Inflammatory macrophage treated with lipopolysaccharide for 1 hour (primary cell): ENCODE results near the gene SEMA4A.
"Not testable (repeated sequence)": the region's sequence is repeated elsewhere in the genome, so short reads cannot be mapped to it uniquely, and the experiment has no call there.

Source experiments
- DNase-seq, 2 donors: peaks; one replicate each; pipeline ENCODE4 v3.0.0-alpha.2; 2020 to 2022

SEMA4A gene

DNA sequence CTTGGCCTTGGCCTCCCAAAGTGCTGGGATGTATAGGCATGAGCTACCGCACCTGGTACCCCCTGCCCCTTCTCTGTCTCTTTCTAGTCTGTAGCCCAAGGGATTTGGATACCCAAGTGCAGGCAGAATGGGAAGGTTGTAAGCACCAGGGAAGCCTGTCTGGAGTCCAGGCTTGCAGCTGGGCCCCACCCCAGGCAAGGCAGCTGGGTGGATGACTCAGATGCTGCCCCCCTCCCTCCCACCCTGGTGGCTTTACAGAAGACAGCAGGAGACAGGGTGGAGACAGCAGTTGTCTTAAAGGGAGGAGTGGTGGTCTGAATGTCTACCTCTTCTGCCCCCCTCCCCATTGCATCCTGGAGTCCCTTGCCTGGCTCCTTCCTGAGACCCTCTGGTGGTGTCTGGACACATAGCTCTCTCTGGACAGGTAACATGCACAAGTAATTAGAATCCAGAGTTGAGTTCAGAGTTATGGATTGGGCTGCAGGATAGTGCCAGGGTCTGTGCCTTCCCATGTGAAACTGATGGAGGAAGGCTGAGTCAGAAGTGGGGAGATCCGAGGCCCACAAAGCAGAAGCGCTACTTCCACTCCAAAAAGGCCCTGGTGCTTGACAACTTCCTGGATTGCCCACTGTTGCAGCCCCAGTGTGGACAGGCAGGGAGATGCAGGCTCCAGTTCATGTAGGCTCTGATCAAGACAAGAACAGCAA lies 33.7 kb upstream of the SEMA4A start:
- peak; percentile 87 to 90 for DNase-seq

DNA sequence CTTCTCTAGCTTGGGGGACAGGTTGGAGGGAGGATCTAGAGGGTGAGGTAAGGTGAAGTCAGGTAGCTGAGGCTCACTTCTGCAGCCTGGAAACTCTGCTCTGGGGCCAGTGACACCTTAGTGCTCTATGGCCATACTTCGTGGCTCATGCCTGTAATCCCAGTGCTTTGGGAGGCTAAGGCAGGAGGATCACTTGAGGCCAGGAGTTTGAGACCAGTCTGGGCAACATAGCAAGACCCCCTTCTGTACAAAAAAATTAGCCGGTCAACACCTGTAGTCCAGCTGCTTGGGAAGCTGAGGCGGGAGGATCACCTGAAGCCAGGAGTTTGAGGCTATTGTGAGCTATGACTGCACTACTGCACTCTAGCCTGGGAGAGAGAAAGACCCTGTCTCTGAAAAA lies 33.1 kb upstream of the SEMA4A start:
- no peak for DNase-seq

DNA sequence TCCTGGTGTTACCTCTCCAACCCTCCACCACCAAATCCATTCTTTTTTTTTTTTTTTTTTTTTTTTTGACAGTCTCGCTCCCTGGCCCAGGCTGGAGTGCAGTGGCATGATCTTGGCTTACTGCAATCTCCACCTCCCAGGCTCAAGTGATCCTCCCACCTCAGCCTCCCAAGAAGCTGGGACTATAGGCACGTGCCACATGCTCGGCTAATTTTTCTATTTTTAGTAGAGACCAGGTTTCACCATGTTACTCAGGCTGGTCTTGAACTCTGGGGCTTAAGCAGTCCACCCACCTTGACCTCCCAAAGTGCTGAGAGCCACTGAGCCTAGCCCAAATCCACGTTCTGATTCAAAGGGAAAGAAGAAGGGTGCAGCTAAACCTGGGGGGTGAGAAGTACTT lies 32.4 kb upstream of the SEMA4A start:
- DNase-seq = not testable (repeated sequence)

DNA sequence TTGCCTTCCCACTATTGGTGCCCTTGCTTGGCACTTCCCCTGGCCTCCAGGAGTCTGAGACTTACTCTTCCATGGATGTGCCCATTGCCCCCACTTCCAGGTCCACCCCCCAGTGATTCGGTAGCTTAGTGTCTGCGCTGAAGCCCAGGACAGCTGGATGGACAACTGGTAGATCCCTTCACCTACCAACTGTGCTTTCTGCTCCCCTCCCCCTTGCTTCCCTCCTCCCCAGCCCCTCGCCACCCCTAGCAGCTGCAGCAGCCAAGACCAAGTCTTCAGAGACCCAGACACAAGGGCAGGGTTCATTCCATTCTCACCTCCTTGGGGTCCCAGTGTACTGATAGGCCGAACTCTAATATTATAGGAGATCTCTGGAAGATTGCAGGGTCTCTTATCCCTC lies 31.9 kb upstream of the SEMA4A start:
- DNase-seq = no peak

DNA sequence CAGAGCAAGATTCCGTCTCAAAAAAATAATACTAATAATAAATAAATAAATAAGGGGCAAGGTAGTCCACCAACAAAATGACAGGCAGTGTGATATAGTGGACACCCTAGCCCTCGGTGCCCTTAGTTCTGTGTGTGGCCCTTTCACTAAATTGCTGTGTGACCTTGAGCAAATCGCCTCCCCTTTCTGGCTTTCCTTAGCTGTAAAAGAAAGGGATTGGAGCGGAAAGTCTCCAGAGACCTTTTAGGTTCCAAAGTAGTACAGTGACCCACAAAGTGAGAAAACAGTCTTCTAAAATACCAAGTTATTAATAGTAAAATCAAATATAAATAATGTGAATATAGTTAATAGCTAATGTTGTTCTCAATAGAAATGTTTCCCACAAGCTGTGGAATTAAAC lies 31.3 kb upstream of the SEMA4A start:
- DNase-seq = no peak

DNA sequence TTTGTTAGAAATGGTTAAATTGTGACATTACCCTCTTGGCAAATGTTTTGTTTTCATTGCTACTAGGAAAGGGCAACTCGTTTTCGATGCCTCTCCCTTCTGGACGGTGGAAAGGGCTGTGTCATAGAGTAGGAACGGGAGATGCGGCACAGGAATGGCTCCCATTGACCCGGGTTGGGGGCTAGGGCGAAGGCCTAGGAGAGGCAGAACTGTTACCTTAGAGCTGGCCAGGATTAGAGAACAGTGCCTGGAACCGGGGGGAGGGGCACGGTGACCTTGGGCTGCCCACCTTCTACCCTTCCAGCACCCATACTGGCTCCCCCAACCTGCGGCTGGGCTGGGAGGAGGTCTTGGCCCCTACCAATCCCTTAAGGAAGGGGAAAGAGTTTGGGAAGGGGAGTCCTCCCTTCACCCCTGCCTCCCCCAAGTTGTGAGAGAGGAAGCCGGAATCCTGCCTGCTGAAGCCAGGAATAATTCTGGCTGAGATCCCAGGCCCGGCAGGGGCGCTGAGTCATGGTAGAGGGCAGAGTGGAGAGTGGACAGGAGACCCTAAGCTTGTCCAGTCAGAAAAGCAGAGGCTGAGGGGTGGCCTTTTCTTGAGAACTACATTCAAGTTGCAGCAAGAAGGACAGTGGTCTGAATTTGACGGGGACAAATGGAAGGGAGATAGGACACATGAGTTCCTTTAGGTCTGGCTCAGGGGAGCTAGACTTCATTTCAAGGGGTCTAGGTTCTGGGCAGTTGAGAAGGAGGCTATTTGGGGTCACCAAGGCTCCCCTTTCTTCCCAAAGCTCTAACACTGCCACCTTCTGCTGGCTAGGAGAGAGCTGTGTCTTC lies 30.6 kb upstream of the SEMA4A start:
- no peak for DNase-seq

DNA sequence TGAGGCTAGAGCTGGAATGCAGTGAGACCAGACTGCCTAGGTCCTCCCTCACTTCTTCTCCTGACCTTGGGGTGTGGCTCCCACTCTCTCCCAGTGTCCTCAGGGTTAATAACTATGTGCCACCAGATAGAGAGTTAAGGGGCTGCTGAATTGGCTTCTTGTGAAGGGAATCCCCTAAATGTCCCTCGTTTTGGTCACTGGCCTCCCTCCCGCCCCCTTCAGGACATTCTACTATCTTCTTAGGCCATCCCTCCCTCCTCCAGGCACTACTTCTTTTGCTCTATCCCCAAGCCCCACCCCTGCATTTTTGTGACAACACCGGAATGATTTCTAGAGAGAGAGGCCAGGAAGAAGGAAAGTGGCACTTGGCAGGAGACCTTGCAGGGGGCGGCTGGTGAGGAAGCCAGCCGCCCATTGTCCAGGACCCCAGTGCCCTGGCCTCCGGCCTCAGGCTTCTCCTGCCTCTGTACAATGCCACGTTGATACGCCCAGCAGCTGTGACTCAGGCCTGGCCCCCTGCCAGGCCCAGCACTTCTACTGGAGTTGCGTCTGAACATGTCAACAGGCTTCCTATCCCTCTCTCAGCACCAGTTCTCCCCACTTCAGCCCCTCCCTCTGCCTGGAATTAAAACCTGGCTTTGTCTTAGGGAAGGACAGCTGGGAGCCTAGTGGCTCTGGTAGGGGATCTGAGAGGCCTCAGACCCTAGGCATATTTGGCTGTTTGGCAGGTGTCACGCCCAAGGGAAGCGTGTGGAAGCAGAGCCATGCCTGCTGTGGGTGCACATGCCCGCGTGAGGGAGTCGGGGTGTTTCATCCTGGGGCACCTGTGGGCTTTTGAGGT lies 29.8 kb upstream of the SEMA4A start:
- DNase-seq = peak; percentile 83 to 89

DNA sequence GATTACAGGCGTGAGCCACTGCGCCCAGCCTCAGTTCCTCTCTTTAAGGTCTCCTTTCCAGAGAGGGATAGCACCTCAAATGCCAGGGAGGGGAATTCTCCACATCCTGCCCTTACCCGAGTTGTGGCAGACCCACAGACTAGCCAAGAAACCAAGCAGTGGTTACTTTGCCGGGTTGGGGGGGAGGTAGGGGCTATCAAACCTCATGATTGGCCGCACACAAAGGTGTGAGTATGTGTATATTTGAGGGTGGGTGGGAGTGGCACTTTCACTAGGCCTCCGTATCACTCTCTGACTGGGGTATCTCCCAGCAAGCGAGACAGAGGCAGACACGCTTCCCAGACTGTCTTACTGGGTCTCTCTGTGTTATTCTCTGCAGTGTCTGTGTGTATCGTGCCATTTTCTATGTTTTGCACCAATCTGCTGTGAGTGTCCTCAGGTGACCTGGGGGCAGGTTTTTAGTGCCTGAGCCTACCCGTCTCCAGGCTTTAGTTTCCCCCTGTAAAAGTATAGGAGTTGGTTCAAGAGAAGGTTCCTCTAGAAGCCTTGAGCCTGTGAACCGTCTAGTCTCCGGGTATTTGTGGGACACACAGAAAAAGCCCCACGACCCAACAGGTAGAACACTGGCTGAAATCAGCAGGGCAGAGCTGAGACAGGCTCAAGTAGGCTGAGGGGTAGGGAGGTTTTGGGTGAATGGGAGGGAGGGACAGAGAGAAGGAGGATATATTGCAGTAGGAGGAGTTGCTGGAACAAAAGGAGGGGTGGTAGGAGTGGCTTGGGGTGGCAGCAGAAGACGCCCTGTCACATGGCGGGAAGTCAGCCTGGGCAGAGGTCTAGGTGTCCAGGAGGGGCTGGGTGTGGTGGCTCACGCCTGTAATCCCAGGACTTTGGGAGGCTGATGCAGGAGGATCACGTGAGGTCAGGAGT lies 28.6 kb upstream of the SEMA4A start:
- no peak for DNase-seq

DNA sequence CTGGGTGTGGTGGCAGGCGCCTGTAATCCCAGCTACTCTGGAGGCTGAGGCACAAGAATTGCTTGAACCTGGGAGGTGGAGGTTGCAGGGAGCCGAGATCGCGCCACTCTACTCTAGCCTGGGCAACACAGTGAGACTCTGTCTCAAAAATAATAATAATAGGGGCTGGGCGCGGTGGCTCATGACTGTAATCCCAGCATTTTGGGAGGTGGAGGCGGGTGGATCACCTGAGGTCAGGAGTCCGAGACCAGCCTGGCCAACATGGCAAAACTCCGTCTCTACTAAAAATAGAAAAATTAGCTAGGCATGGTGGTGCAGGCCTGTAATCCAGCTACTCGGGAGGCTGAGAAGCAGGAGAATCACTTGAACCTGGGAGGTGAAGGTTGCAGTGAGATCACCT lies 27.8 kb upstream of the SEMA4A start:
- not testable (repeated sequence) for DNase-seq

DNA sequence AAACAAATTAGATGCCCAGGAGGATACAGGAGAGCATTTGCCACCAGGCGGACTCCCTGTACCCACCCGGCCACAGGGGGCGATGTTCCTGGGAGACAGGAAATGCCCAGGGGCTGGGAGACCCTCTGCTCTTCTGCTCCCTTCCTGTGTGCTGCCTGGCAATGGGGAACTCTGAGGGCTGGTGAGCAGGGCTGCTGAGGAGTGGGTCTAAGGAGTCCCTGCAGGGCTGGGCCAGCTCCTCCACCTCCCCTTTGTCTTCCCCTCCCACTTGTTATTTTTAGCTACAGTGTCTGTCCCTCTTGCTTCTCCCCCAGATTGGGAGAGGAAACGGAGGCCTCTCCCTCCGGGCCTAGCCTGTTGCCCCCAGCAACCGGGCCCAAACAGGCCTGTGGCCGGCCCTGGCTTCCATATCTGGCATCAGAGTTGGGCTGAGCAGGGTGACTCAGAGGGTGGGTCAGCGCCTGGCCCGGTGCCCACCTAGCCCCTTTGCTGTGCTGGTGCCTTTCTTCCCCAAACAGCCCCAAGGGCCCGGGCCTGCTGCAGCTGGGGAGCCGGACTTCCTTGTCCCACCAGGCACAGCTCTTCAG lies 27.2 kb upstream of the SEMA4A start:
- peak; percentile 79 to 86 for DNase-seq

DNA sequence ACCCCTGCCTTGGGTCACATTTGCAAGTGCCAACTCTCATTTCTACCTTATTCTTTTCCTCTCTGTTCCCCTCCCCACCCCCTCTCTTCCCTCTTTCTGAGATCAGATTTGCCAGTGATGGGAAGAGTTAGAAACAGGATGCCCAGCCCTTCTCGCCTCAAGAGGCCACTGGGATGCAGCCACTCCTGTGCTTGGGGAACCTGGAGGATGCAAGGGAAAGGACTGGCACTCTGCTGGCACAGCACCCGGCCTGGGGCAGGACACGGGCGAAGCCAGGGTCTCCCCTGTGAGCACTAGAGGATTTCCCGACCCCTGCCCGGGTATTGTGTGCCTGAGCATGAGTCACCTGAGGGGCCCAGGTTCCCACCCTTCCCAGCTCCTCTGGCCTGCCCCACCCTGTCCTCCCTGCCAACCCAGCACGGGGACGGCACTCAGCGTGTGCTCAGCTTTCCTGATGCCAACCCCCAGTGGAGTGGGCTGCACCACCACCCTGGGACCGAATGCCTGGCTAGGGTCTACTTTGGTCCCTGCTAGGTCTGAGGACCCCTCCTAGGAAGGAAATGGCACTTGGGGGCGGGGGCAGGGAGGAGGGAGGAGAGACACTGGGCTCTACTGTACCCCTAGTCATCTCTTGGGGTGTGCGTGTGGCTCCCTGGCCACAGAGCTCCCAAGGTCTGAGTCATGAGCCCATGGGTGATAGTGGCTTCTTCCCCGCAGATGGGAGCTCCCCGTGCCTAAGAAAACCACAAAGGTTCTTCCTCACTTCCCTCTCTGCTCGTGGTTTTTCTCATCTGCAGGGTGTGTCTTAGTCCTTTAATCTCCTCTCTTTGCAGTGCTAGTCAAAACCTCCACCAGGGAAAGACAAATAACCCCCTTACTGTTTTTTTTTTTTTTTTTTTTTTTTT lies 26.5 kb upstream of the SEMA4A start:
- DNase-seq = peak; percentile 78 to 87

DNA sequence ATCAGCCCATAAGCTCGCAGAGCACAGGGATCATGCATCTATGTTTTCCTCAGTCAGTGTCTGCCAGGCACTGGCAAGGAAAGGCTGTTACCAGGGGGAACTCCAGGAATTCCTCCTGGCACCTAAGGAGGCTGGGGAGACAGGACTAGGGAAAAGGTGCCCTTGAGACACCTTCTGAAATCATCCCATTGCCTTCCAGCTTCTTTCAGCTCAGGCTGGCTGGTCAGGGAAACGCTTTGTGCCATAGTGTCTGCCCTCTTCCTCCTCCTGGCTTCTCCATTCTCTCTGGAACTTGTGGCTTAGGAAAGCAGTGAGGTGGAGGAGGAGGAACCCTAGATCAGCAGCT lies 25.1 kb upstream of the SEMA4A start:
- no peak for DNase-seq

DNA sequence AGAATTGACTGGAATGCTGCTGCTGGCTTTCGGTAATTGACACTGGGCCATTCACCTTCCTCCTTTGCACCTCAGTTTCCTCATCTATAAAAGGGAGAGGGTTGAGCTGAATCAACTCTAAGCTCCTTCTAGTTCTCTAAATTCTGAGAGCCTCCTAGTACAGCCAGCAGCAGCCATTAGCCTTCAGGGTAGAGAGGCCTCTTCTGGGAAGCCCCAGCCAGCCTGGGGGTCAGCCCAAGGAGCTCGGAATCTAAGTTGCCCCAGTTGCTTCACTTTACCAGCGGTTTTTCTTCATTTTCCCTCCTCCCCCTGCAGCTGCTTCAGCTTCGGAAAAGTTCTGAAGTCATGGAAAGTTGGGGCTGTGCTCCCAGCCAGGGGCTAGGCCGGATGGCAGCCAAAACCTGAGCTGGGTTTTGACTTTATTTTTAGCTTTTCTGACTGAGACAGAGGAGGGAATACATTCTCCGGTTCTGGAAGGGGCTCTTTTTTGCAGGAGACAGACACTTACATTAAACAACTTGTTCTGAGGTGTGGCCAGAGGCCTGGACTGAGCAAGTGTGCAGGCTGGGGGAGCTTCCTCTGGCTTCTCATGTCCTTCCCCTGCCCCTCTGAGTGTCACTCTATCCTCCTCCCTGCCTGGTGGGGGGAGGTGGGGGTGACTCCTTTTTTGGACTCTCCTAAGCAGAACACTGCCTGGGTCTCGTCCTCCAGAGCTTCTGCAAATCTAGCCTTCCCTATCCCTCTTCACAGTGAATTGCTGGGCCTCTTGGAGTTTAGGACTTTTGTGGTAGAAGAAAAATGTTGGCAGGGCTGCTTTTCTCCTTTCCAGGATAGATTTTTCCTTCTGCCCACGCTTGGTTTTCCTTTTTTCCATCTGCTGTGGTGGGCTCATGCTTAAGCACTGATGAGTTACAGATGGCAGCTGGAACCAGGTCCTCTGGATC lies 24.5 kb upstream of the SEMA4A start:
- DNase-seq = no peak

DNA sequence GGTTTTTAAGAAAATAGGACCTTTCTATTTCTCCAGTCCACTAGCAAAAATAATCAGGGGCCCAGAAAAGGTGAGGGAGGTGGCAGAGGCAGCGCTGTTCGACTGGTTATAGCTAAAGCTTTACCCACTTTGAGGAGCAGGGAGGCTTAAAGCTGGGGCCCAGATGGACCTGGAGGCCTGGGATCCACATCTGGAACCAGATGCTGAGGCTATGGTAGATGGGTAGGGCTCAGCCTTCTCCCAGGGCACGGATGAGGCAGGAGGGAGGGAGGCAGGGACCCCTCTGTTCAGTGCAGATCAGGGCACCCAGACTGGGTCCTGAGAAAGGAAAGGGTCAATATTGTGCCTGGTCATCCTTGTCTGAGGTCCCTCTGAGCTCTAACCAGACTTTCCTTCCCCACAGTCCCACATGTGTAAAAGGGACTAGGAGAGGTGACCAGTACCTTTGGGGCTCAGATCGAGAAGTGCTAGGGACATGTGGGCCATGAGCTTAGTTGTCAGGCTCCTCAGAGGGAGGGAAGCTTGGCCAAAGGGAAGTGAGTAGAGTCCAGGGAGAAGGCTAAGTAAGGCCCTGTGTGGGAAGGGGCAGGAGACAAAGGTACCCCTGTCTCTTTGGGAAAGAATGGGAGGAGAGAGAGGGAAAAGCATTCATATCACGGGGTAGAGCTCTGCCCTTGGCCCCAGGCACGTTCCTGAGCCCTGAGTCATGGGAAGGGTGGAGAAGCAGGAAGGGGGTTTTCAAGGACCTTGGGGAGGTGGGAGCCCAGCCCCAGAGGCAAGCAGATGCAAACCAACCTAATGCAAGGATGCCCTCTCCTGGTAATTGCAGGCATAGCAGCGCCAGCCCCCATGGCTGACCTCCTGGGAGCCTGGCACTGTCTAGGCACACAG lies 23.5 kb upstream of the SEMA4A start:
- DNase-seq = peak; percentile 53 to 91

DNA sequence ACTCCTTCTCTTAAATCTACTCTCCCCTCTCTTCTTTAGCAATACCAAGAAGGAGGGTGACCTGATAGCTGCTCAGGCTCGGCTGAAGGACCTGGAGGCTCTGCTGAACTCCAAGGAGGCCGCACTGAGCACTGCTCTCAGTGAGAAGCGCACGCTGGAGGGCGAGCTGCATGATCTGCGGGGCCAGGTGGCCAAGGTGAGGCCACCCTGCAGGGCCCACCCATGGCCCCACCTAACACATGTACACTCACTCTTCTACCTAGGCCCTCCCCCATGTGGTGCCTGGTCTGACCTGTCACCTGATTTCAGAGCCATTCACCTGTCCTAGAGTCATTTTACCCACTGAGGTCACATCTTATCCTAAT lies 22.8 kb upstream of the SEMA4A start:
- no peak for DNase-seq

DNA sequence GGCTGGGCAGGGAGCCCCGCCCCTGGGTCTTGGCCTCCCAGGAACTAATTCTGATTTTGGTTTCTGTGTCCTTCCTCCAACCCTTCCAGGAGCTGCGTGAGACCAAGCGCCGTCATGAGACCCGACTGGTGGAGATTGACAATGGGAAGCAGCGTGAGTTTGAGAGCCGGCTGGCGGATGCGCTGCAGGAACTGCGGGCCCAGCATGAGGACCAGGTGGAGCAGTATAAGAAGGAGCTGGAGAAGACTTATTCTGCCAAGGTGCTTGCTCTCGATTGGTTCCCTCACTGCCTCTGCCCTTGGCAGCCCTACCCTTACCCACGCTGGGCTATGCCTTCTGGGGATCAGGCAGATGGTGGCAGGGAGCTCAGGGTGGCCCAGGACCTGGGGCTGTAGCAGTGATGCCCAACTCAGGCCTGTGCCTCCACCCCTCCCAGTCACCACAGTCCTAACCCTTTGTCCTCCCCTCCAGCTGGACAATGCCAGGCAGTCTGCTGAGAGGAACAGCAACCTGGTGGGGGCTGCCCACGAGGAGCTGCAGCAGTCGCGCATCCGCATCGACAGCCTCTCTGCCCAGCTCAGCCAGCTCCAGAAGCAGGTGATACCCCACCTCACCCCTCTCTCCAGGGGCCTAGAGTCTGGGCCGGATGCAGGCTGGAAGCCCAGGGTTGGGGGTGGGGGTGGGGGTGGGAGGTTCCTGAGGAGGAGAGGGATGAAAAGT lies 18.5 kb upstream of the SEMA4A start:
- no peak for DNase-seq

DNA sequence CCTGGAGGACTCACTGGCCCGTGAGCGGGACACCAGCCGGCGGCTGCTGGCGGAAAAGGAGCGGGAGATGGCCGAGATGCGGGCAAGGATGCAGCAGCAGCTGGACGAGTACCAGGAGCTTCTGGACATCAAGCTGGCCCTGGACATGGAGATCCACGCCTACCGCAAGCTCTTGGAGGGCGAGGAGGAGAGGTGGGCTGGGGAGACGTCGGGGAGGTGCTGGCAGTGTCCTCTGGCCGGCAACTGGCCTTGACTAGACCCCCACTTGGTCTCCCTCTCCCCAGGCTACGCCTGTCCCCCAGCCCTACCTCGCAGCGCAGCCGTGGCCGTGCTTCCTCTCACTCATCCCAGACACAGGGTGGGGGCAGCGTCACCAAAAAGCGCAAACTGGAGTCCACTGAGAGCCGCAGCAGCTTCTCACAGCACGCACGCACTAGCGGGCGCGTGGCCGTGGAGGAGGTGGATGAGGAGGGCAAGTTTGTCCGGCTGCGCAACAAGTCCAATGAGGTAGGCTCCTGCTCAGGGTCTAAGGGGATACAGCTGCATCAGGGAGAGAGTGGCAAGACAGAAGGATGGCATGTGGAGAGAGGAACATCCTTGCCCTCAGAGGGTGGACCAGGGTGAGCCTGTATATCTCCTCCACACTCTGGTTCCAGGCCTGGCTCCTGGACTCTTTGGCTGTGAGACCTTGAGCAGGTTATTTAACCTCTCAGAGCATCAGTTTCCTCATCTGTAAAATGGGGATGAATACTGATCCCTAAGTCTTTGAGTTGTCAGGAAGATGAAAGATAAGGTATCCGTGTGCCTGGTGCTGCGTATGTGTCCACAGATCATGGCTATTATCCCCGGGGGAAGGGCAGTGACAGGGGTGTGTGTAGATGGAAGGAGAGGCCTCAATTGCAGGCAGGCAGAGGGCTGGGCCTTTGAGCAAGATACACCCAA lies 17.2 kb upstream of the SEMA4A start:
- no peak for DNase-seq
